HG02938 (cell line): ENCODE data around the gene SMIM7.
"Not testable (repeated sequence)": the region's sequence is repeated elsewhere in the genome, so short reads cannot be mapped to it uniquely, and the experiment has no call there.

ENCODE experiments used
- ATAC-seq: cut with Tn5 transposase; IDR thresholded peaks from one replicate; pipeline ENCODE4 v1.9.1; 2021; ENCODE audit warnings: mild to moderate bottlenecking, moderate library complexity; ENCODE audit not compliant: unreplicated experiment

Gene SMIM7

GRCh38 chr19:16659832-16660708 lies at the start of gene SMIM7:
Gene SMIM7, minus strand, starts transcription at chr19:16660144. Its CDS starts 34 bp downstream, at chr19:16660110.
- ATAC-seq = peak; percentile 84

- no peak for ATAC-seq
Measured at GRCh38 chr19:16703677-16704076, 43.7 kb upstream of the SMIM7 start.

GRCh38 chr19:16702123-16702522 lies 42.2 kb upstream of the SMIM7 start:
- no peak for ATAC-seq

- ATAC-seq = no peak
Measured at GRCh38 chr19:16698914-16699313, 39.0 kb upstream of the SMIM7 start.

- ATAC-seq = no peak
Measured at GRCh38 chr19:16688084-16688483, 28.1 kb upstream of the SMIM7 start.

- no peak for ATAC-seq
Measured at GRCh38 chr19:16684216-16684615, 24.3 kb upstream of the SMIM7 start.

- no peak for ATAC-seq
Measured at GRCh38 chr19:16682539-16682938, 22.6 kb upstream of the SMIM7 start.

- no peak for ATAC-seq
Measured at GRCh38 chr19:16679811-16680210, 19.9 kb upstream of the SMIM7 start.

GRCh38 chr19:16678498-16678897 lies 18.6 kb upstream of the SMIM7 start:
- no peak for ATAC-seq

- no peak for ATAC-seq
Measured at GRCh38 chr19:16677055-16677454, 17.1 kb upstream of the SMIM7 start.

- no peak for ATAC-seq
Measured at GRCh38 chr19:16676101-16676798, 16.3 kb upstream of the SMIM7 start.

- ATAC-seq = not testable (repeated sequence)
Measured at GRCh38 chr19:16673839-16674238, 13.9 kb upstream of the SMIM7 start.

- no peak for ATAC-seq
Measured at GRCh38 chr19:16673231-16673630, 13.3 kb upstream of the SMIM7 start.

GRCh38 chr19:16671652-16672274 lies 11.8 kb upstream of the SMIM7 start:
- ATAC-seq = no peak

- ATAC-seq = no peak
Measured at GRCh38 chr19:16670291-16670690, 10.3 kb upstream of the SMIM7 start.

GRCh38 chr19:16668702-16669101 lies 8.8 kb upstream of the SMIM7 start:
- not testable (repeated sequence) for ATAC-seq

- no peak for ATAC-seq
Measured at GRCh38 chr19:16668176-16668575, 8.2 kb upstream of the SMIM7 start.

- no peak for ATAC-seq
Measured at GRCh38 chr19:16661480-16662034, 1.6 kb upstream of the SMIM7 start.

- no peak for ATAC-seq
Measured at GRCh38 chr19:16660763-16661479, 977 bp upstream of the SMIM7 start, which contains the start of gene TMEM38A. Gene TMEM38A, plus strand, starts transcription at chr19:16661139. Its CDS starts 79 bp downstream, at chr19:16661218.

GRCh38 chr19:16659464-16659831 lies 496 bp downstream of the SMIM7 start:
- no peak for ATAC-seq

- ATAC-seq = no peak
Measured at GRCh38 chr19:16657384-16657783, 2.6 kb downstream of the SMIM7 start.
